HG02885 (cell line): ENCODE data around the gene RAB39A.
"Not testable (repeated sequence)": the region's sequence is repeated elsewhere in the genome, so short reads cannot be mapped to it uniquely, and the experiment has no call there.

ENCODE experiments used
- ATAC-seq: cut with Tn5 transposase; IDR thresholded peaks from one replicate; pipeline ENCODE4 v1.9.1; 2021; ENCODE audit warnings: mild to moderate bottlenecking; ENCODE audit not compliant: unreplicated experiment, poor library complexity

Gene RAB39A, protein sequence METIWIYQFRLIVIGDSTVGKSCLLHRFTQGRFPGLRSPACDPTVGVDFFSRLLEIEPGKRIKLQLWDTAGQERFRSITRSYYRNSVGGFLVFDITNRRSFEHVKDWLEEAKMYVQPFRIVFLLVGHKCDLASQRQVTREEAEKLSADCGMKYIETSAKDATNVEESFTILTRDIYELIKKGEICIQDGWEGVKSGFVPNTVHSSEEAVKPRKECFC

DNA sequence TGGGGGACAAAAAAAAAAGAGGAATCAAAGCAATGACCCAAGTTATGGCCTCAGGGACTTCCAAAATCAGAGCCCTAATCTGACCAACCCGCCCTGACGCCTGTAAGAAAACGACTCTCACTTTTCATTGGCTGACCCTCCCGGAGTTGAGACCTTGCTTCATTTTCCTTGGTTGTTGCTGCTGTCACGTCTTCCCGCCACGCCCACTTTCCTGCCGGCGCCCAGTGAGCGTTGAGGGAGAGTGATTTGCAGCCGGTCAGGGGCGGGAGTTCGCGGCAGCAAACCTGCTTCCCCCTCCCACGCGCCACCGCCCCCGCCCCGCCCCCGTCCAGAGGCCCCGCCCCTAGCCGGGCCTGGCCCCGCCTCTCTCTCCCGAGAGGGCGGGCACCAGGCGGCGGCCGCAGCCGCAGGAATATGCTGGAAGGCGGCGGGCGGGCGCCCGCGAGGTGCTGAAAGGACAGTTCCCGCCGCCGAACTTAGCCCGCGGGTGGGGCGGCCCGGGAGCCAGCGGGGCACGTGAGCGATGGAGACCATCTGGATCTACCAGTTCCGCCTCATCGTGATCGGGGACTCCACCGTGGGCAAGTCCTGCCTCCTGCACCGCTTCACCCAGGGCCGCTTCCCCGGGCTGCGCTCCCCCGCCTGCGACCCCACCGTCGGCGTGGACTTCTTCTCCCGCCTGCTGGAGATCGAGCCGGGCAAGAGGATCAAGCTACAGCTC is at the start of gene RAB39A:
RAB39A (plus strand) TSS at position 403 of the 721 bp plus-strand sequence; CDS start at position 524, 121 bp downstream.
- ATAC-seq, result peak; percentile 94

DNA sequence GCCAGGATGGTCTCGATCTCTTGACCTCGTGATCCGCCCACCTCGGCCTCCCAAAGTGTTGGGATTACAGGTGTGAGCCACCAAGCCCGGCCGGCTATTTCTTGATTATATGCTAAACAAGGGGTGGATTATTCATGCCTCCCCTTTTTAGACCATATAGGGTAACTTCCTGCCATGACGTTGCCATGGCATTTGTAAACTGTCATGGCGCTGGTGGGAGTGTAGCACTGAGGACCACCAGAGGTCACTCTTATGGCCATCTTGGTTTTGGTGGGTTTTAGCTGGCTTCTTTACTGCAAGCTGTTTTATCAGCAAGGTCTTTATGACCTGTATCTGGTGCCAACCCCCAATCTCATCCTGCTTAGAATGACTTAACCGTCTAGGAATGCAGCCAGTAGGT is 46.8 kb upstream of the RAB39A start:
- ATAC-seq, result not testable (repeated sequence)

DNA sequence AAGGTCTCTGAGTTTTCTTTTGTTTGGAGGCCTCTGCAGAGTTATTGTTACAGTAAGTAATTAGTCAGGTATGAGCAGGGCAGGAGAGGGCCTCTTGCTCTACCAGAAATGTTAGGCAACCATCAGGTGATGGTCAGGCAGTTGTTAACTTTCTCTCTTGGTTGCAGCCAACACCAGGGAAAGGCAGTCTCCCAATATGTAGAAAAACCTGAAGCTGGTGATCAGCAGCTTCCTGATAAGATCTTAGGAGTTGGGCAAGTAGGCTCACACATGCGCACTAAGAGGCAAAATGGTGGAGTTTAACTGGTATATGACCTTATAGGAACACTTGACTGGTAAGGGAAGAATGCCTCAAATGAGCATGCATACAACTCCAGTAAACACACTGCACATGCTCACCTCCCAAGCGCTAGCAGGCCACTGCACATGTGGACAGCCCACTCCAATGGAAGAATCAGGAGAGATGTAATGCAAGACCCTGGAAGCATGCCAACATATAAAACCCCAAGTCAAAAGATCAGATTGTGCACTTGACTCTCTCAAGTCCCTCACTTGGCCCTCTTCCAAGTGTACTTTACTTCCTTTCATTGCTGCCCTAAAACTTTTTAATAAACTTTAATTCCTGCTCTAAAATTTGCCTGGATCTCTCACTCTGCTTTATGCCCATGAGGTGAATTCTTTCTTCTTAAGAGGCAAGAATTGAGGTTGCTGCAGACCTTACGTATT is 46.0 kb upstream of the RAB39A start:
- no peak for ATAC-seq

DNA sequence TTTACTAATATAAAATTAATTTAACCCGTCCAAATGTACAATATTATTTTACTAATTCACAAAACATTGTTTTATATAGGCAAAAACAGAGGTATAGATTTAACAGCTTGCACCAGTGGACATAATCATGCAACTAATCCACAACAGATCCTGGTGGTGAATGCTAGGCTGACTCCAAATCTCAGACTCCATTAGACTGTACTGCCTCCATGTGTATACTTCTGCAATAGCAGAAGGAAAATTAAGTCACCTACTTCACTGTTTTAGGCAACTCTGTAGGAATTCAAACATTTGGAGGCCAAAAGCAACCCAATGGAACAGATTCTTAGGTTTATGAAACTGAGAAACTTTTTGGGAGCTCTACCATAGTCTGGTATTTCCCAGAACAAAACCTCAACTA is 30.0 kb upstream of the RAB39A start:
- ATAC-seq, result peak; percentile 78

DNA sequence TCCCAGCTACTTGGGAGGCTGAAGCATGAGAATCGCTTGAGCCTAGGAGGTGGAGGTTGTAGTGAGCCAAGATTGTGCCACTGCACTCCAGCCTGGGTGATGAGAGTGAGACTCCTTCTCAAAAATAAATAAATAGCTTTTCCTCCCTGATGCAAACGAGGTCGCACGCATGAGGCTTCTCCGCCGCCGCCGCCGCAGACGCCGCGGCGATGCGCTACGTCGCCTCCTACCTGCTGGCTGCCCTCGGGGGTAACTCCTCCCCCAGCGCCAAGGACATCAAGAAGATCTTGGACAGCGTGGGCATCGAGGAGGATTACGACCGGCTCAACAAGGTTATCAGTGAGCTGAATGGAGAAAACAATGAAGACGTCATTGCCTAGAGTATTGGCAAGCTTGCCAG is 20.0 kb upstream of the RAB39A start:
- ATAC-seq, result no peak

DNA sequence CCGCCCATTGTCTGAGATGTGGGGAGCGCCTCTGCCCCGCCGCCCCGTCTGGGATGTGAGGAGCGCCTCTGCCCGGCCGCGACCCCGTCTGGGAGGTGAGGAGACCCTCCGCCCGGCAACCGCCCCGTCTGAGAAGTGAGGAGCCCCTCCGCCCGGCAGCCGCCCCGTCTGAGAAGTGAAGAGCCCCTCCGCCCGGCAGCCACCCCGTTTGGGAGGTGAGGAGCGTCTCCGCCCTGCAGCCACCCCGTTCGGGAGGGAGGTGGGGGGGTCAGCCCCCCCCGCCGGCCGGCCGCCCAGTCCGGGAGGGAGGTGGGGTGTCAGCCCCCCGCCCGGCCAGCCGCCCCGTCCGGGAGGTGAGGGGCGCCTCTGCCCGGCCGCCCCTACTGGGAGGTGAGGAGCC is 15.8 kb upstream of the RAB39A start:
- ATAC-seq, result not testable (repeated sequence)

DNA sequence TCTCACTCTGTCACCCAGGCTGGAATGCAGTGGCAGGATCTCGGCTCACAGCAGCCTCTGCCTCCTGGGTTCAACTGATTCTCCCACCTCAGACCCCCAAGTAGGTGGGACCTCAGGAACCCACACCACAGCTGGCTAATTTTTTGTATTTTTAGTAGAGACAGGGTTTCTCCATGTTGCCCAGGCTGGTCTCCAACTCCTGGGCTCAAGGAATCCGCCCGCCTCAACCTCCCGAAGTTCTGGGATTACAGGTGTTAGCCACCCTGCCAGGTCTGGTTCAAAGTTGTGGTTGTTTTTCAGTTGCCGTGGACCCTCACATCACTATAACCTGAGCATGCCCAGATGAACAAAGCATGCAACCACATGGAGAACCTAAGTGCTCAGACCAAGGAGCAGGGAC is 13.0 kb upstream of the RAB39A start:
- ATAC-seq, result no peak

DNA sequence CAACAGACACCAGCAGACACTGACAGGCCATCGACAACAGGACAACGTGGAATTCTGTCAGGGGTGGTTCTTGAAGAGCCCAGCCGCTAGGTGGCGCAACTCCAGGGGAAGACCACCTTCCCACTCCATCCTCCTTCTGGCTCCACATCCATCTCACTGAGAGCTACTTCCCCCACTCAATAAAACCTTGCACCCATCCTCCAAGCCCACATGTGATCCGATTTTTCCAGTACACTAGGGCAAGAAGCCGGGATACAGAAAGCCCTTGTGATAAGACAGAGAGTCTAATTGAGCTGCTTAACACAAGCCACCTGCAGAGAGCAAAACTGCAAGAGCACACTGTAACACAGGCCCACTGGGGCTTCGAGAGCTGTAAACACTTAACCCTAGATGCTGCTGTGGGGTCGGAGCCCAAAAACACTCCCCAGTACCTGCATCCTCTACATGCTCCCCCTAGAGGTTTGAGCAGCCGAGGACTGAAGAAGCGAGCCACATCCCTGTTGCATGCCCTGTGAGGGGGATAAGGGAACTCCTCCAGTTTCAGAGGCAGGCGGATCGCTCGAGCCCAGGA is 11.5 kb upstream of the RAB39A start:
- peak; percentile 76 for ATAC-seq

DNA sequence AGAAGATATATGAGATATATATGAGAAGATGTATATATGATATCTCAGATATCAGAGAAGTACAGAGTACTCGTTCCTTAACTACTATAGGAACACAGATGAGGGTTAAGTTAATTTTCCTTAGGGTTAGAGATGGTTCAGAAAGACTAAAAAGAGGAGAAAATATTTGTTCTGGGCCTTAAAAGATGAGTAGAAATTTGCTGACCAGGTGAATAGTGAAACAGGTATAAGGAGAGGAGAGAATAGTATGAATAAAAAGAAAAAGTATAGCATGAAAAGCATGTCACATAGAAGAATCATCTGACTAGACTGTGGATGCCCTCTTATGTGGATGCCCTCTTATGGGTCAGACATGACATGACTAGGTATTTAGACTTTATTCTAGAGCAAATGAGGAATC is 6.3 kb upstream of the RAB39A start:
- no peak for ATAC-seq

DNA sequence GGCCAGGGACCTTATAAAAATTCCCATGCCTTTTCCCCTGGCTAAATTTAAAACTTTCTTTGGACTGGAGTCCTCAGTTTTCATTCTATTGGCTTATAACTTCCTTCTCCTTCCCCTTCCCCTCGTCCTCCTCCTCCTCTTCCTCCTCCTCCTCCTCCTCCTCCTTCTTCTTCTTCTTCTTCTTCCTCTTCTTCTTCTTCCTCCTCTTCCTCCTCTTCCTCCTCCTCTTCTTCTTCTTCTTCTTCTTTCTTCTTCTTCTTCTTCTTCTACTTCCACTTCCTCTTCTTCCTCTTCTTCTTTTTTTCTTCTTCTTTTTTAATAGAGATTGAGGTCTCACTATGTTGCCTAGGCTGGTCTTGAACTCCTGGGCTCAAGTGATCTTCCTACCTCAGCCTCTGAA is 4.7 kb upstream of the RAB39A start:
- ATAC-seq, result not testable (repeated sequence)

DNA sequence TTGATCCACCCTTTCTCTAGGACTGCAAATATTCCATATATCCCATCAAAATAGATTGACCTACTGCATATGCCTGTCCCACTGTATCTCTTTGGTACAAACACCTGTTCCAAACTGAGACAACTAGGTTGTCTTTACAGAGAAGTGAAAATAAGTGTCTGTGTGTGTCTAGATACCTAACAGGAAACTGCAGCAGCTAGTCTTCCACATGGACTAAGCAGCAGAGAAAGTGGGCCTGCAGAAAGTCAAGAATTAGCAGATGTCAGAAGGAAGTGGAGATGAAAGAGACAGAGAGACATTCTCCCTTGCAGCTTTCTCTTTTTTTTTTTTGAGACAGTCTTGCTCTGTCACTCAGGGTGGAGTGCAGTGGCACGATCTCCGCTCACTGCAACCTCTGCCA is 3.9 kb upstream of the RAB39A start:
- no peak for ATAC-seq

DNA sequence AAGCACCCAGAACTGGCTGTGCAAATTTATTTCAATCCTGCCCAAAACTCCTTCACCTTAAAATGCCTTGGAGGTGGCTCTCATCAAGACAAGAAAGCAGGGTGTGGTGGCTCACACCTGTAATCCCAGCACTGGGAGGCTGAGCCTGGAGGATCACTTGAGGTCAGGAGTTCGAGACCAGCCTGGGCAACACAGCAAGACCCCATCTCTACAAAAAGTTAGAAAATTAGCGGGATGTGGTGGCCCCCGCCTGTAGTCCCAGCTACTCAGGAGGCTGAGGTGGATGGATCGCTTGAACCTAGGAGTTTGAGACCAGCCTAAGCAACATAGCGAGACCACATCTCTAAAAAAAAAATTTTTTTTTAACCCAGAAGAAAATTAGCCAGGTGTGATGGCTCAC is 689 bp upstream of the RAB39A start:
- no peak for ATAC-seq

DNA sequence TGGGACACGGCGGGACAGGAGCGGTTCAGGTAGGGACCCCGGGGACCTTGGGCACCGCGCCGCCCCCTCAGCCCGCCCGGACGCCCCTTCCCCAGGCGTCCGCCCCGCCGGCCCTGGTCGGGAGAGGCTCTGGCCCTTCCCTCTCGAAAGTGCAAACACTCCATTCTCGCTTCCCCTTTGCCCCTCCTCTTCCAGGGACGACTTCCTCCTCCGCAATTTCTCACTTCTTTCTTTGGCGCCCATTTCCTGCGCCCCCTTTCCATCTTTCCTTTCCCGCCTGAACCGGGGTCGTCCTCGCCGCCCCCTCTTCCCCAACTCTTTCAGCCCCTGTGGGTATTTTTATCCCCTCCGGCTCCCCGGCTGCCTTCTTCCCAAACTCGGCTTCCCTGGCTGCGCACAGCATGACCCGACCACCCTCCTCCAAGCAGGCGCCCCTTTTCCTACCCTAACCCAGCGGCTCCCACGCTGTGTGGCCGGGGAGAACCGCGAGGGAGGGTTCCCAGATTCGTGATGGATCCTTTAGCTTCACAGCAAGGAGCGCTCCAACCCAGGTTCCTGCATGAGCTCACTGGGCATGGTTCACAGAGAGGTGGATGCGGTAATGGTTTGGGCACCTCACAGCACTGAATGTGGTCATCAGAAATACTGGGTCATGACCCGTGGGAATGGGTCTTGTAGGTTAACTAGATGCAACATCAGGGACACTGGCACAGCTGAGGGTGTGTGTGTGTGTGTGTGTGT is 689 bp downstream of the RAB39A start:
- ATAC-seq, result no peak

DNA sequence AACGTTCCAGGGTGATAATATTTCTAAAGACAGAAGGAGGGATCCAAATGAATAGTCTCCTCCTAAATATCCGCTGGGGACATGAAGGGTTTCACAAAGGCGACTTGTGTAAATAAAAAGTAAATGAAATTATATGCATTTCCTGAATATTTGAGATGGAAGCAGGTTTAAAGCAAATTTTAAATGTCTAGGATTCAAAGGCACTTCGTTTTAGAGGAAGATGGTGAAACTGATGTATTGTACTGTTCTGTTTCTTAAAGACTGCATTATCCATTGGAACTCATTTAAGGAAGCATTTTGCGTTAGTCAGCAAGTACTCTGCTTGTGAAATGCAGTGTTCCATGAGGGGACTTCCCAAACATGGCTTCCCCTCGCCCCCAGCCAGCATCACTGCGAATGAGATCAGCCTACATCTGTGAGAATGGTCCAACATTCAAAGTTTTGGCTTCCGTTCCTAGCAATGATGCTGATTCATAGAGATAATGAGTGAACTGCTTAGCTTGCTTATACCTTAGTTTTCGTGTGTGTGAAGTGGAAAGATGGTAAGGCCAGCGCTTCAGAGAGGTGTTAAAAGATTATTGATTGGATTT is 1.5 kb downstream of the RAB39A start:
- no peak for ATAC-seq

DNA sequence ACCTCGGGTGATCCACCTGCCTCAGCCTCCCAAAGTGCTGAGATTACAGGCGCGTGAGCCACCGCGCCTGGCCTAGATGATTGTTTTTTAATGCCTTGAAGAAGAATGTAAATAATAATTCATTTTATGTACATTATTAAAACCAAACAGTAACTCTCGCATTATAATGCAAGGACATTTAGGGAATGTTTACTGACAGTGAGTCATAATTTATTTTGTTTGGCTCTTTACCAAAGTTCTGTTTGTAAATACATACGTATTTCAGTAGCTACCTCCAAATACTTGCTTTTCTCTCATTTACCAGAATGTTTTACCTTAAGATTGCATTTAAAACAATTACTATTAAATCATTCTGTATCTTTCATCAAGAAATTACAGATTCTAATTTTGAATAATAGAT is 3.0 kb downstream of the RAB39A start:
- ATAC-seq, result no peak

DNA sequence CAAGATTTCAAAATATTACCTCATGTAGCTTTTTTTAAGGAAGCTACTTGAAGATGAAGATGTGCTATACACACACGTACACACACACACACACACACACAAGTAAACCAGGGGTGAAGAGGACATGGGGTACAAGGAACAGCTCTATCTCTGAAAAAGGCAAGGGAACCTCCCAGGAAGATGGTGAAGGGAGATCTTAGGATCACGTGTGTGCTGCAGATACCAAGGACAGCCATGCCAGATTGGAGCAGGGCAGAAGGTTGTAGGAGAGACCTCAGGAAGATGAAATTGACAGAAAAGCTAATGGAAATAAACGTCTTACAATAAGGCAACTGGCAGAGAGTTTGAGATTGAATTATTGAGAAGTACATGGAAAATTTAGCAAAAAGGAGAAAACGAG is 19.7 kb downstream of the RAB39A start:
- ATAC-seq, result no peak

DNA sequence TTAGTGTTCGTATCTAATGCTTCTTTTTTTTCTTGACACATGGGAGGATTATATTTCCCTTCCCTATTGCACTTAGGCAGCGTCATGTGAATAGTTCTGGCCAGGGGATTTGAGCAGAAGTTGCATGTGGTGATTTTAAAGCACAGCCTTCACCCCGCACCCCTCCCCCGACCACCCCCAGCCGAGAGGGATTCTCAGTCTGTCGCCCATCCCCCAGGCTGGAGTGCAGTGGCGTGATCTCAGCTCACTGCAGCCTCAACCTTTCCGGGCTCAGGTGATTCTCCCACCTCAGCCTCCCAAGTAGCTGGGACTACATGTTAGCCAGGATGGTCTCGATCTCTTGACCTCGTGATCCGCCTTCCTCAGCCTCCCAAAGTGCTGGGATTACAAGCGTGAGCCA is 20.1 kb downstream of the RAB39A start:
- ATAC-seq, result not testable (repeated sequence)

DNA sequence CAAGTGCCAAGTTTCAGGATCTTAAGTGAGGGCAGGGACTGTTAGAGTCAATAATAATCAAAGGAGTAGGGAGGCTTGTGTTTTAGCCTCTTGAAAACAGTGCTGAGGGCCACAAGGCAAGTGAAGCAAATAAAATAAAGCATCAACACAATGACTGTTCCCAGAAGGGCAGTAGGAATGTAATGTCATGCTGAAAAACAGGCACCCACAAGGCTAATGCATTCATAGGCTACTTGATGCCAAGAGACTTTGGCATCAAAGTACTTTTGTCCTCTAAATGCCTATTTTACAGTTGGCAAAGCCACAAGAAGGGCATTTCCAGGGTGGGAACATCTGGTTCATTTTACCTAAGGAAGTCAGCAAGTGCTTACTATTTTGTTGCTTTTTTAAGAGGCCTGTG is 22.9 kb downstream of the RAB39A start:
- ATAC-seq, result no peak

DNA sequence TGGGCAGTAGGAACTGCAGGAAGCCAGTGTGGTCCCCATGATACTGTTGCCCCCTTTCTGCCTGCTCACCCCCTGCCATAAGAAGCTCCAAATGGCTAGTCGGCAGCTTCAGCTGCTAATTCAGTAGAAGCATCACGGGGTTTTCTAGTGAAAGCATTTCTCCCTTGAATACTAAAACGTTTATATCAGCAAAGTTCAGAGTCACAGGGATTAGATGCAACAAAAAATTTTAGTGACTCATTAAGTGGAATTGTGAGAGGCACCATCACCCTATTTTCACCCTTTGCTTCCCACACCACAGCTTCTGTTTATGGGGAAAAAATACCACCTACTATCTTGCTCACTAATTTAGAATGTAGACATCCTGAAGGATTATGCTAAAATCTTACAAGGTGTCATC is 25.2 kb downstream of the RAB39A start:
- ATAC-seq, result no peak

DNA sequence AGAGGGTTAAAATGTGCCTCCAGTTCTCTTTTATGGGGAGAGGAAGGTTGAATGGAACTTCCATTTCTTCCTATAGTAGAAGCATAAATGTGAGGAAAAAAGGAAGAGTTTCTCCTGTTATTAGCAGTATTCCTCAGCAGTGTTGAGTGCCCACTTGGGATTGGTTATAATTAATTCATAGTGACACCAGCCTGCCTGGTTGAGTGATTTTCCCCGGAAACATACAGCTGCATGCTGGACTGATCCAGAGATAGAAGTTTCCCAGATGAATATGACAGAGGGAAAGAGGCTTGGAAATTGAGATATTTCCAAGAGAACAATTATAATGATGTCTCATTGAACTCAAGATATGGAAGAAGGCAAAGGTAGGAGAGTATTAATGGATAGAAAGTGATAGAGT is 28.3 kb downstream of the RAB39A start:
- ATAC-seq, result no peak
